K562 (cell line): ENCODE data around the gene PLXDC2. TPM values are rescaled to one million over a fixed set of nuclear protein-coding genes. Genes with fewer than 3 reads are reported as not detected.

Source experiments
- ATAC-seq: fragments of 200-7000 bp; cut with Tn5 transposase; 3 replicates; pipeline ENCODE4 v1.9.1; 2020; ENCODE audit warnings: moderate library complexity
- BruUV-seq: library from RNA; stranded (reverse); fragments of 400-500 nt; replicated peaks from 2 replicates; lab custom pipeline; 2021; lab: Mats Ljungman, UMichigan
- CTCF ChIA-PET: fragments of 300-600 bp; formaldehyde crosslinking; extraction: SDS; loops from one replicate; lab custom pipeline; 2021; ENCODE audit warnings: low intra/inter-chr PET ratio; lab: Yijun Ruan, JAX
- POLR2A ChIA-PET: fragments of 300-600, 350-650 bp; sonication (Branson Sonifier 250); formaldehyde crosslinking; extraction: SDS; loops from one replicate; lab custom pipeline; 2021; ENCODE audit warnings: antibody characterized with exemption, inconsistent platforms; lab: Yijun Ruan, JAX
- DNase-seq, 4 experiments: peaks; one replicate each; pipeline versions ENCODE4 v3.0.0 to v3.0.0-alpha.2; 2011 to 2018; ENCODE audit warnings: low spot score in 3 of 4, mixed read lengths in 3 of 4; ENCODE audit errors: extremely low read depth in 1 of 4
- FAIRE-seq: peaks from 2 replicates; lab custom pipeline; 2011; peaks lifted over from hg19 to GRCh38; lab: Jason Lieb, UNC
- H2AFZ ChIP-seq: 2 replicates; pipeline ENCODE4 v1.6.0; 2011; ENCODE audit warnings: low read depth, low read length, control low read depth, inconsistent platforms
- H3K27ac ChIP-seq: fragments of 200-600 bp; 3 replicates; pipeline ENCODE4 v1.8.0; 2011; ENCODE audit warnings: low read depth, mild to moderate bottlenecking, control low read depth, inconsistent platforms, low read length, moderate library complexity, mixed read lengths; ENCODE audit errors: extremely low read depth
- H3K27me3 ChIP-seq, 2 experiments: fragments of 300-600 bp in 1 of 2; 2 replicates in 1 of 2; 3 replicates in 1 of 2; pipeline versions ENCODE4 v1.6.0 to v1.8.0; 2011; ENCODE audit warnings: inconsistent platforms in 2 of 2, low read length in 2 of 2, mild to moderate bottlenecking in 1 of 2, mixed read lengths in 1 of 2, moderate library complexity in 1 of 2; ENCODE audit not compliant: control insufficient read depth in 2 of 2, insufficient read depth in 2 of 2
- H3K36me3 ChIP-seq: fragments of 300-600 bp; 3 replicates; pipeline ENCODE4 v1.8.0; 2011; ENCODE audit warnings: mild to moderate bottlenecking, low read length, inconsistent platforms; ENCODE audit not compliant: control insufficient read depth, insufficient read depth
- H3K4me1 ChIP-seq, 2 experiments: fragments of 200-600 bp in 1 of 2; replicated peaks in 1 of 2; 2 replicates in 1 of 2; 3 replicates in 1 of 2; pipeline versions ENCODE4 v1.5.1 to v1.8.0; 2011; ENCODE audit warnings: inconsistent platforms in 2 of 2, low read length in 2 of 2, mild to moderate bottlenecking in 1 of 2, mixed read lengths in 1 of 2, moderate library complexity in 1 of 2; ENCODE audit not compliant: control insufficient read depth in 2 of 2, insufficient read depth in 2 of 2
- H3K4me2 ChIP-seq: 2 replicates; pipeline ENCODE4 v1.6.1; 2011; ENCODE audit warnings: low read length, control low read depth, inconsistent platforms, mixed read lengths; ENCODE audit not compliant: insufficient read depth
- H3K4me3 ChIP-seq: fragments of 200-600 bp; sonication (generic), shearing (Covaris generic); 2 replicates; pipeline ENCODE4 v1.5.1; 2016; ENCODE audit warnings: control low read depth, inconsistent platforms
- H3K79me2 ChIP-seq: fragments of 200-600 bp; 3 replicates; pipeline ENCODE4 v1.8.0; 2011; ENCODE audit warnings: low read length, inconsistent platforms; ENCODE audit not compliant: control insufficient read depth, insufficient read depth
- H3K9ac ChIP-seq, 2 experiments: 2 replicates each; pipeline versions ENCODE4 v1.6.0 to v1.6.1; 2011; ENCODE audit warnings: low read depth in 2 of 2, low read length in 2 of 2, control low read depth in 1 of 2, inconsistent platforms in 1 of 2, mild to moderate bottlenecking in 1 of 2, mixed read lengths in 1 of 2; ENCODE audit not compliant: insufficient read depth in 1 of 2
- H3K9me1 ChIP-seq: one replicate; pipeline ENCODE4 v1.6.0; 2011; ENCODE audit warnings: inconsistent platforms, mild to moderate bottlenecking, low read length, moderate library complexity; ENCODE audit not compliant: control insufficient read depth, insufficient read depth
- H3K9me3 ChIP-seq: replicated peaks from 2 replicates; pipeline ENCODE4 v1.5.1; 2011; ENCODE audit warnings: low read depth, low read length, inconsistent platforms; ENCODE audit not compliant: control insufficient read depth, insufficient read depth
- H4K20me1 ChIP-seq: replicated peaks from 2 replicates; pipeline ENCODE4 v1.6.1; 2011; ENCODE audit warnings: low read length, inconsistent platforms, mixed read lengths; ENCODE audit not compliant: control insufficient read depth, insufficient read depth
- ESRRA ChIP-seq: fragments of 450-650 bp; IDR thresholded peaks from 2 replicates; pipeline ENCODE4 v1.6.1; 2014; ENCODE audit warnings: low read depth, mild to moderate bottlenecking, moderate library complexity, borderline replicate concordance
- EZH2 ChIP-seq: IDR thresholded peaks from 2 replicates; pipeline ENCODE4 v1.6.1; 2012; ENCODE audit warnings: low read depth, mild to moderate bottlenecking, inconsistent platforms, low read length, borderline replicate concordance
- FOXA1 ChIP-seq: fragments of 450-650 bp; IDR thresholded peaks from 2 replicates; pipeline ENCODE4 v1.6.1; 2016; ENCODE audit warnings: mild to moderate bottlenecking, borderline replicate concordance
- FUS ChIP-seq: fragments of 200-400 bp; formaldehyde crosslinking; optimal IDR thresholded peaks from 2 replicates; pipeline ENCODE3; 2017; ENCODE audit warnings: low read depth, low read length
- SMAD1 ChIP-seq: fragments of 150-350 bp; IDR thresholded peaks from 2 replicates; pipeline ENCODE4 v1.6.1; 2014; ENCODE audit warnings: low read length, low read depth; ENCODE audit not compliant: partially characterized antibody
- XRCC4 ChIP-seq: IDR thresholded peaks from one replicate; pipeline ENCODE4 v1.6.1; 2011; ENCODE audit not compliant: insufficient read depth, insufficient read length; ENCODE audit errors: extremely low read depth
- ZNF384 ChIP-seq: IDR thresholded peaks from 2 replicates; pipeline ENCODE4 v1.6.1; 2012; ENCODE audit warnings: low read depth, low read length, improper control_type of control experiment
- ZNF41 ChIP-seq: fragments of 250-450 bp; sonication (Bioruptor Pico); conservative IDR thresholded peaks from 2 replicates; pipeline ENCODE4 v1.4.0; 2020; ENCODE audit warnings: mild to moderate bottlenecking
- WGBS: fragments of 100-300 bp; shearing (Covaris generic); methylation state at CpG from one replicate; pipeline ENCODE4 v1.1.6; 2016; ENCODE audit warnings: low coverage, mixed read lengths; ENCODE audit not compliant: insufficient coverage; ENCODE audit errors: missing lambda C conversion rate; 5-methylcytosine and 5-hydroxymethylcytosine counted together
- in situ Hi-C: fragments of 300-500 bp; cut with MboI; formaldehyde crosslinking; loops from 4 replicates; pipeline ENCODE4 v1.15.0; 2018; ENCODE audit warnings: inconsistent platforms, mixed read lengths
- intact Hi-C: fragments of 100-400 bp; cut with micrococcal nuclease; formaldehyde crosslinking; loops from 2 replicates; pipeline ENCODE4 v1.14.2; 2022
- polyA plus RNA-seq, 8 experiments: library from polyadenylated mRNA; depleted of rRNA in 4 of 8; stranded (reverse) in 5 of 8; unstranded in 3 of 8; fragments of >200 nt; fragmentation: Nextera tagmentation in 2 of 8; fragmentation: Illumina TruSeq in 1 of 8; extraction: Ambion mirVana in 2 of 8; extraction: Trizol in 1 of 8; gene quantifications; 2 replicates each; pipeline versions ENCODE4 v1.2.1 to v1.2.3, GENCODE V29; 2011 to 2014; ENCODE audit warnings: inconsistent platforms in 1 of 8, missing spikeins in 1 of 8
- total RNA-seq, 7 experiments: library from RNA; depleted of rRNA in 6 of 7; stranded (reverse); fragments of >200 nt in 6 of 7; fragmentation: Illumina TruSeq in 2 of 7; extraction: Trizol in 2 of 7; gene quantifications; 2 replicates each; pipeline versions ENCODE4 v1.2.1 to v1.2.3, GENCODE V29; 2011 to 2021; ENCODE audit warnings: low replicate concordance in 1 of 7
- TF ChIP-seq, protein P1 (sequence below): fragments of 450-650 bp; IDR thresholded peaks from 2 replicates; pipeline ENCODE4 v1.6.1; 2016; ENCODE audit warnings: antibody characterized with exemption
- TF ChIP-seq, protein P2 (sequence below): fragments of 450-650 bp; formaldehyde crosslinking; conservative IDR thresholded peaks from 2 replicates; pipeline ENCODE4 v1.4.0; 2022; ENCODE audit warnings: mild to moderate bottlenecking, missing genetic modification characterization
- TF ChIP-seq, protein P3 (sequence below), 2 experiments: fragments of 450-650 bp; IDR thresholded peaks; 2 replicates each; pipeline ENCODE4 v1.6.1; 2016
- TF ChIP-seq, protein P4 (sequence below): fragments of 250-450 bp; sonication (Bioruptor Pico); IDR thresholded peaks from 2 replicates; pipeline ENCODE4 v1.8.0; 2022; ENCODE audit warnings: moderate library complexity, mild to moderate bottlenecking, inconsistent platforms

The PLXDC2 gene
- total and polyA plus RNA-seq, 9 of the 15 experiments (the other 6 are each of a cell fraction or from before 2014, with no cell fraction given): 0.01 to 0.33 (median 0.10) TPM; not detected in 3

DNA sequence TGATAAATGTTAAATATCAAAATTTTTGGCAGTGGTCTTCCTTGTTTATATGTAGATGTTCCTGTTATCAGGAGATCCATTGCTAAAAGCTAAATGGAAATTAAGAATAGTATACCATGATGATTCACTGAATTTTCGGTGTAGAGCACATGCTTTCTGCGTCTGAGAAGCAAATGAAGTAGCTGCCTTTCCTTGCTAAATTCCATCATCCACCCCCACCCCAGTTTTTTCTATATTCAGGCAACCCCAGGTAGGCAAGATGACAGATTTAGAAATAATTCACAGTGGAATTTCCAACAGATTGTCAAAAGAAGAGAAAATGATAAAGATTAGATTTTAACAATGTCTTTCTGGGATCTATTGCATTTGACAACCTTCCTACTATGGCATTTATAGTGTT lies 231.9 kb downstream of the PLXDC2 start:
- in situ Hi-C loops: no loop called here

More for the DNA sequence above, 231.9 kb downstream of the PLXDC2 start:
- no peaks in the 10 kb centered on the region for H3K27me3 ChIP-seq
- H3K9me3 ChIP-seq: no peaks in the 10 kb centered on the region
- no peak overlapping the region for H3K27ac ChIP-seq
- intact Hi-C loops: no loop called here
- no peak for DNase-seq
- H3K4me2 ChIP-seq: no peak overlapping the region
- POLR2A ChIA-PET: no interaction called here
- H3K9me1 ChIP-seq: no peaks in the 10 kb centered on the region
- WGBS: 0% methylated on average over 2 of the region's 2 CpGs
- BruUV-seq: no TSS peak
- no peaks in the 10 kb centered on the region for H3K4me1 ChIP-seq
- no peak overlapping the region for H3K9ac ChIP-seq
- no peak for TF ChIP-seq SMAD1
- no peak for TF ChIP-seq ZNF384
- no peak for TF ChIP-seq EZH2
- no peak for TF ChIP-seq ESRRA
- TF ChIP-seq, protein P1, sequence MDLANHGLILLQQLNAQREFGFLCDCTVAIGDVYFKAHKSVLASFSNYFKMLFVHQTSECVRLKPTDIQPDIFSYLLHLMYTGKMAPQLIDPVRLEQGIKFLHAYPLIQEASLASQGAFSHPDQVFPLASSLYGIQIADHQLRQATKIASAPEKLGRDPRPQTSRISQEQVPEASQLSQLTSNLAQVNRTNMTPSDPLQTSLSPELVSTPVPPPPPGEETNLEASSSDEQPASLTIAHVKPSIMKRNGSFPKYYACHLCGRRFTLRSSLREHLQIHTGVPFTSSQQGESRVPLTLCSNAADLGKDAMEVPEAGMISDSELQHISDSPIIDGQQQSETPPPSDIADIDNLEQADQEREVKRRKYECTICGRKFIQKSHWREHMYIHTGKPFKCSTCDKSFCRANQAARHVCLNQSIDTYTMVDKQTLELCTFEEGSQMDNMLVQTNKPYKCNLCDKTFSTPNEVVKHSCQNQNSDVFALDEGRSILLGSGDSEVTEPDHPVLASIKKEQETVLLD: no peak
- TF ChIP-seq FOXA1: no peak
- TF ChIP-seq, protein P2, sequence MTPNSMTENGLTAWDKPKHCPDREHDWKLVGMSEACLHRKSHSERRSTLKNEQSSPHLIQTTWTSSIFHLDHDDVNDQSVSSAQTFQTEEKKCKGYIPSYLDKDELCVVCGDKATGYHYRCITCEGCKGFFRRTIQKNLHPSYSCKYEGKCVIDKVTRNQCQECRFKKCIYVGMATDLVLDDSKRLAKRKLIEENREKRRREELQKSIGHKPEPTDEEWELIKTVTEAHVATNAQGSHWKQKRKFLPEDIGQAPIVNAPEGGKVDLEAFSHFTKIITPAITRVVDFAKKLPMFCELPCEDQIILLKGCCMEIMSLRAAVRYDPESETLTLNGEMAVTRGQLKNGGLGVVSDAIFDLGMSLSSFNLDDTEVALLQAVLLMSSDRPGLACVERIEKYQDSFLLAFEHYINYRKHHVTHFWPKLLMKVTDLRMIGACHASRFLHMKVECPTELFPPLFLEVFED: no peak
- TF ChIP-seq ZNF41 (CRISPR knock-in tag): no peak
- no peak for TF ChIP-seq FUS
- TF ChIP-seq, protein P3, sequence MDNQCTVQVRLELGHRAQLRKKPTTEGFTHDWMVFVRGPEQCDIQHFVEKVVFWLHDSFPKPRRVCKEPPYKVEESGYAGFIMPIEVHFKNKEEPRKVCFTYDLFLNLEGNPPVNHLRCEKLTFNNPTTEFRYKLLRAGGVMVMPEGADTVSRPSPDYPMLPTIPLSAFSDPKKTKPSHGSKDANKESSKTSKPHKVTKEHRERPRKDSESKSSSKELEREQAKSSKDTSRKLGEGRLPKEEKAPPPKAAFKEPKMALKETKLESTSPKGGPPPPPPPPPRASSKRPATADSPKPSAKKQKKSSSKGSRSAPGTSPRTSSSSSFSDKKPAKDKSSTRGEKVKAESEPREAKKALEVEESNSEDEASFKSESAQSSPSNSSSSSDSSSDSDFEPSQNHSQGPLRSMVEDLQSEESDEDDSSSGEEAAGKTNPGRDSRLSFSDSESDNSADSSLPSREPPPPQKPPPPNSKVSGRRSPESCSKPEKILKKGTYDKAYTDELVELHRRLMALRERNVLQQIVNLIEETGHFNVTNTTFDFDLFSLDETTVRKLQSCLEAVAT (IDR thresholded peaks at IDR 0.05): no peak
- TF ChIP-seq XRCC4: no peak
- TF ChIP-seq, protein P4, sequence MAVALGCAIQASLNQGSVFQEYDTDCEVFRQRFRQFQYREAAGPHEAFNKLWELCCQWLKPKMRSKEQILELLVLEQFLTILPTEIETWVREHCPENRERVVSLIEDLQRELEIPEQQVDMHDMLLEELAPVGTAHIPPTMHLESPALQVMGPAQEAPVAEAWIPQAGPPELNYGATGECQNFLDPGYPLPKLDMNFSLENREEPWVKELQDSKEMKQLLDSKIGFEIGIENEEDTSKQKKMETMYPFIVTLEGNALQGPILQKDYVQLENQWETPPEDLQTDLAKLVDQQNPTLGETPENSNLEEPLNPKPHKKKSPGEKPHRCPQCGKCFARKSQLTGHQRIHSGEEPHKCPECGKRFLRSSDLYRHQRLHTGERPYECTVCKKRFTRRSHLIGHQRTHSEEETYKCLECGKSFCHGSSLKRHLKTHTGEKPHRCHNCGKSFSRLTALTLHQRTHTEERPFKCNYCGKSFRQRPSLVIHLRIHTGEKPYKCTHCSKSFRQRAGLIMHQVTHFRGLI (CRISPR knock-in tag): no peak
- CTCF ChIA-PET: no interaction called here
- H4K20me1 ChIP-seq: no peaks in the 10 kb centered on the region
- no peaks in the 10 kb centered on the region for H3K79me2 ChIP-seq
- H2AFZ ChIP-seq: no peak overlapping the region
- no peak overlapping the region for H3K4me3 ChIP-seq
- no peak for ATAC-seq
- H3K36me3 ChIP-seq: no peaks in the 10 kb centered on the region
- FAIRE-seq: no peak
